Pancreas (tissue), 10 donors: ENCODE measurements around the gene ARHGEF40. TPM values are rescaled to one million over a fixed set of nuclear protein-coding genes. Genes with fewer than 3 reads are reported as not detected.

Experiments used
- ATAC-seq, 4 donors: fragments of 200-7000 bp; cut with Tn5 transposase; one replicate each; pipeline versions ENCODE4 v1.8.0 to v1.9.1; 2020; ENCODE audit warnings: mild to moderate bottlenecking in 4 of 4, moderate library complexity in 4 of 4
- DNase-seq, 6 donors: peaks; one replicate each; pipeline ENCODE4 v3.0.0-alpha.2; 2020
- FAIRE-seq: peaks from 2 replicates; lab custom pipeline; 2012; peaks lifted over from hg19 to GRCh38; lab: Jason Lieb, UNC
- H3K27ac ChIP-seq, 4 donors: fragments of 200-600 bp; sonication (generic); 1 replicate in 3 of 4; 2 replicates in 1 of 4; pipeline versions ENCODE4 v1.5.0 to v1.8.0; 2020
- H3K27me3 ChIP-seq, 4 donors: fragments of 200-600 bp; one replicate each; pipeline ENCODE4 v1.8.0; 2021
- H3K36me3 ChIP-seq, 3 donors: fragments of 200-600 bp; sonication (generic) in 1 of 3; one replicate each; pipeline versions ENCODE4 v1.5.0 to v1.8.0; 2020 to 2021
- H3K4me1 ChIP-seq, 3 donors: fragments of 200-600 bp; one replicate each; pipeline ENCODE4 v1.8.0; 2021
- H3K4me3 ChIP-seq, 4 donors: fragments of 200-600 bp; sonication (generic) in 2 of 4; one replicate each; pipeline versions ENCODE4 v1.5.0 to v1.8.0; 2020 to 2021
- H3K9me3 ChIP-seq, 4 donors: fragments of 200-600 bp; one replicate each; pipeline ENCODE4 v1.8.0; 2021
- CTCF ChIP-seq, 4 donors: fragments of 200-600 bp; sonication (generic) in 3 of 4; IDR thresholded peaks; one replicate each; pipeline versions ENCODE4 v1.5.0 to v1.8.0; 2021; ENCODE audit warnings: antibody characterized with exemption in 4 of 4
- WGBS, 2 donors: extraction: QIAGEN DNeasy Blood & Tissue Kit; methylation state at CpG; one replicate each; pipeline ENCODE4 v1.1.7; 2013; 5-methylcytosine and 5-hydroxymethylcytosine counted together
- intact Hi-C, 3 donors: fragments of 100-400 bp; cut with DNase I; formaldehyde crosslinking; loops; one replicate each; pipeline versions ENCODE4 v1.11.1 to v1.14.2; 2022
- polyA plus RNA-seq, 2 donors: library from polyadenylated mRNA; stranded (reverse); fragments of 200-250 nt; gene quantifications; one replicate each; pipeline ENCODE4 v1.2.3, GENCODE V29; 2013
- total RNA-seq, 6 donors: library from RNA; stranded (reverse); fragmentation: NEBNext Ultra II Directional in 4 of 6; extraction: Animal tissue kit (Norgen Biotek cat#: 25700) in 4 of 6; gene quantifications; one replicate each; pipeline versions ENCODE4 v1.2.1 to v1.2.4, GENCODE V29; 2021 to 2023
- donor health status: healthy with polysubstance abuse.
- donor health status: DM: no; HTN: no; CAD: no; lungs with moderate emphysema.
- donor health status: DM: no; HTN: no; CAD: no.
- donor health status: control.
- donor health status: control.
- donor health status: Bipolar disorder and iron deficiency.
- donor health status: DM: yes; HTN: yes; CAD: no.
- donor health status: DM: no; HTN: no; CAD: no.
- donor health status: DM: no; HTN: no; CAD: no.
- donor health status: DM: yes; HTN: yes; CAD: no.

ARHGEF40 gene
- total and polyA plus RNA-seq, 8 donors = 24.5 to 77.0 (median 43.8) TPM

GRCh38 chr14:21043387-21043973, 26.6 kb upstream of the ARHGEF40 start:
- H3K4me3 ChIP-seq = no peak overlapping the region
- peak overlapping the region; percentile 9 to 61 (median 54) for H3K27ac ChIP-seq
- H3K4me1 ChIP-seq = peaks cover 14 to 48% (median 29%) of the 10 kb centered on the region in 3 donors
- TF ChIP-seq CTCF (IDR thresholded peaks at IDR 0.05) = no peak
- intact Hi-C loops = no loop called here
- DNase-seq (peak in 1 of 6 donors; percentile 43), FAIRE-seq (no peak), ATAC-seq (peak; percentile 3 to 9 (median 7))
- no peaks in the 10 kb centered on the region for H3K9me3 ChIP-seq
- WGBS, 2 donors = 16 to 30% methylated on average over 2 of the region's 2 CpGs
- no peaks in the 10 kb centered on the region for H3K36me3 ChIP-seq
- H3K27me3 ChIP-seq = no peaks in the 10 kb centered on the region

- DNase-seq (peak in 1 of 6 donors; percentile 56), ATAC-seq (peak in 3 of 4 donors; percentile 2 to 30 (median 29)), FAIRE-seq (no peak)
- 31% methylated on average over 6 of the region's 6 CpGs for WGBS, 2 donors
- Histone ChIP-seq H3K27me3 (no peaks in the 10 kb centered on the region), H3K4me1 (peaks cover 10 to 55% (median 29%) of the 10 kb centered on the region in 3 donors), H3K27ac (peak overlapping the region; percentile 9 to 61 (median 54)), H3K4me3 (no peak overlapping the region), H3K36me3 (no peaks in the 10 kb centered on the region), H3K9me3 (no peaks in the 10 kb centered on the region)
- intact Hi-C loops = no loop called here
- TF ChIP-seq CTCF (IDR thresholded peaks at IDR 0.05) = no peak
These were observed 26.0 kb upstream of the ARHGEF40 start for GRCh38 chr14:21043974-21044618.

GRCh38 chr14:21047378-21047781, 22.7 kb upstream of the ARHGEF40 start:
- WGBS, 2 donors = 53 to 54% methylated on average over 2 of the region's 2 CpGs
- Histone ChIP-seq H3K36me3 (no peaks in the 10 kb centered on the region), H3K4me1 (peaks cover 10 to 53% (median 19%) of the 10 kb centered on the region in 3 donors), H3K9me3 (no peaks in the 10 kb centered on the region), H3K27me3 (no peaks in the 10 kb centered on the region), H3K27ac (peak overlapping the region; percentile 23 to 47 (median 32)), H3K4me3 (no peak overlapping the region)
- intact Hi-C loops = no loop called here
- FAIRE-seq (no peak), ATAC-seq (no peak), DNase-seq (no peak)
- TF ChIP-seq CTCF (IDR thresholded peaks at IDR 0.05) = no peak

GRCh38 chr14:21048638-21049037, 21.5 kb upstream of the ARHGEF40 start:
- 16 to 20% methylated on average over 2 of the region's 2 CpGs for WGBS, 2 donors
- H3K27ac ChIP-seq = peak overlapping the region in 2 of 4 donors; percentile 30 to 47
- intact Hi-C loops = no loop called here
- peaks cover 1 to 51% (median 15%) of the 10 kb centered on the region in 3 donors for H3K4me1 ChIP-seq
- no peaks in the 10 kb centered on the region for H3K27me3 ChIP-seq
- no peaks in the 10 kb centered on the region for H3K9me3 ChIP-seq
- H3K4me3 ChIP-seq = no peak overlapping the region
- H3K36me3 ChIP-seq = no peaks in the 10 kb centered on the region
- FAIRE-seq (no peak), ATAC-seq (peak in 3 of 4 donors; percentile 57 to 73 (median 67)), DNase-seq (no peak)
- TF ChIP-seq CTCF (IDR thresholded peaks at IDR 0.05) = no peak

DNA sequence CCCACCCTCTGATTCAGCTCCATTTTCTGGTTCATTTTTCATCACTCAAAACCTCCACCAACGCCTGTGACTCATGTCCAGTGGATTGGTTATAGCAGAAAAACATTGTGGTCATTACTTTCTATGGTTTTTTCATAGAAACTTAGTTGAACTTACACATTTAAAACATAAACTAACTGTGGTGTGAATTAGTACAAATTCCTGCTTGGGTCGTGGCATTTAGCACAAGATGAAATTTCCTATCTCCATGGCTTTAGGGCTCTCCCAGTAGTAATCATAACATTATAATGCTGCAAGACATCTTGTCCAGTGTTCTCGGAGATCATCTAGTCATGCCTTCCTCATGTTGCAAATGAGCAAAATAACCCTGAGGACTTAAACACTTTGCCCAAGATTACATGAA, 20.8 kb upstream of the ARHGEF40 start:
- Histone ChIP-seq H3K27ac (no peak overlapping the region), H3K4me1 (peaks cover 0 to 51% (median 14%) of the 10 kb centered on the region in 3 donors), H3K27me3 (no peaks in the 10 kb centered on the region), H3K36me3 (no peaks in the 10 kb centered on the region), H3K4me3 (no peak overlapping the region), H3K9me3 (no peaks in the 10 kb centered on the region)
- TF ChIP-seq CTCF (IDR thresholded peaks at IDR 0.05) = no peak
- intact Hi-C loops = no loop called here
- 78 to 79% methylated on average over 3 of the region's 3 CpGs for WGBS, 2 donors
- FAIRE-seq (no peak), DNase-seq (no peak), ATAC-seq (no peak)
